G401 (cell line): Measurements from ENCODE around the gene PIGZ. TPM values are rescaled to one million over a fixed set of nuclear protein-coding genes. Genes with fewer than 3 reads are reported as not detected.
"Not testable (repeated sequence)": the region's sequence is repeated elsewhere in the genome, so short reads cannot be mapped to it uniquely, and the experiment has no call there.

ENCODE experiments used
- DNase-seq: peaks from one replicate; pipeline ENCODE4 v3.0.0-alpha.2; 2015; ENCODE audit warnings: low spot score
- in situ Hi-C: cut with HindIII; loops from 2 replicates; pipeline ENCODE4 v1.10.0; 2016; ENCODE audit warnings: low sequenced_read_pairs, mixed read lengths
- total RNA-seq: library from RNA; depleted of rRNA; stranded (reverse); fragments of >200 nt; shearing (Covaris generic); gene quantifications from 2 replicates; pipeline ENCODE4 v1.2.3, GENCODE V29; 2014

PIGZ gene
- total RNA-seq, 1 experiment from 2014 or later, result not detected

DNA sequence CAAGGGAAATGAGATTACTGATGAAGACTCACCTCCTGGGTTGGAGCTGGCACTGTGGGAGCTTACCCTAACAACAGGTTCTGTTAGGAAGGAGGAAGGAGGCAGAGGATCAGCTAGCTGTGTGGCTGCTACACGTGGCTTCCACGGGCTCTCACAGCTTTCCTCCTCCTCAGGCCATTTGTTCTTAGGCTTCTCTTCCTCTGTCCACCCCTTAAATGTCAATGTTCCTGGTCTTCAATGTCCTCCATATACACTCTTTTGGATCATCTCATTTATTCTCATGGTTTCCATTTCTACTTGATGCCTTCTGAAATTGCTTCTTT lies 5.0 kb downstream of the PIGZ start:
- in situ Hi-C loops, result no loop called here
- DNase-seq, result no peak

DNA sequence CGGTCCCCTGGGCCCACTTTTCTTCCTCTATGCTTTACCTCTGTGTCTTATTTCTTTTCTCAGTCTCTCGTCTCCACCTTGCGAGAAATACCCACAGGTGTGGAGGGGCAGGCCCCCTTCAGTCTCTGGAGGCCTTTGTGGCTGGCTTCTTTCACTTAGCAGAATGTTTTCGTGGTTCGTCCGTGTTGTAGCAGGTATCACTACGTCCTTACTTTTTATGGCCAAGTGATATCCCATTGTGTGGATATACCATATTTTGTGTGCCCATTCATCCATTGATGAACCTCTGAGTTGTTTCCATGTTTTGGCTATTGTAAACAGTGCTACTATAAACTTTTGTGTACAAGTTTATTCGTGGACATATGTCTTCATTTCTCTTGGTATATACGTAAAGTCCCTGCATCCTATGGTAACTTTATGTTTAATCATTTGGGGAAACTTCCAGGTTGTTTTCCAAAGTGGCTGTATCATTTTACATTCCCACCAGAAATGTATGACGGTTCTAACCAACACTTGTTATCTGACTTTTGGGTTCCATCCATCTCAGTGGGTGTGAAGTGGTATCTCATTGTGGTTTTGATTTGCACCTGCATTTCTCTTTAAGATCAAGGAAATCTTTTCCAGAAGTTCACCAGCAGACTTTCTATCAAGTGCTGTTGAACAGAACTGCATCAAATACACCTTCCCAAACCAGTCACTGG lies 5.6 kb downstream of the PIGZ start:
- DNase-seq, result no peak
- in situ Hi-C loops, result no loop called here

DNA sequence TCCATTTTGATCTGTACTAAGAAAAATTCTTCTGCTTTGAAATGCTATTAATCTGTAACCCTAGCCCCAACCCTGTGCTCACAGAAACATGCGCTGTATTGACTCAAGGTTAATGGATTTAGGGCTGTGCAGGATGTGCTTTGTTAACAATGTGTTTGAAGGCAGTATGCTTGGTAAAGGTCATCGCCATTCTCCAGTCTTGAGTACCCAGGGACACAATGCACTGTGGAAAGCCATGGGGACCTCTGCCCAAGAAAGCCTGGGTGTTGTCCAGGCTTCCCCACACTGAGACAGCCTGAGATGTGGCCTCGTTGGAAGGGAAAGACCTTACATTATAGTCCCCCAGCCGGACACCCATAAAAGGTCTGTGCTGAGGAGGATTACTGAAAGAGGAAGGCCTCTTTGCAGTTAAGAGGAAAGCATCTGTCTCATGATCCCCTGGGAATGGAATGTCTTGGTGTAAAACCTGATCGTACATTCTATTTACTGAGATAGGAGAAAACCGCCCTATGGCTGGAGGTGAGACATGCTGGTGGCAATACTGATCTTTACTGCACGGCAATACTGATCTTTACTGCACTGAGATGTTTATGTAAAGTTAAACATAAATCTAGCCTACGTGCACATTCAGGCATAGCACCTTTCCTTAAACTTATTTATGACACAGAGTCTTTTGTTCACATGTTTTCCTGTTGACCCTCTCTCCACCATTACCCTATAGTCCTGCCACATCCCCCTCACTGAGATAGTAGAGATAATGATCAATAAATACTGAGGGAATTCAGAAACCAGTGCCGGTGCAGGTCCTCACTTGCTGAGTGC lies 6.3 kb downstream of the PIGZ start:
- DNase-seq, result no peak
- in situ Hi-C loops, result no loop called here

DNA sequence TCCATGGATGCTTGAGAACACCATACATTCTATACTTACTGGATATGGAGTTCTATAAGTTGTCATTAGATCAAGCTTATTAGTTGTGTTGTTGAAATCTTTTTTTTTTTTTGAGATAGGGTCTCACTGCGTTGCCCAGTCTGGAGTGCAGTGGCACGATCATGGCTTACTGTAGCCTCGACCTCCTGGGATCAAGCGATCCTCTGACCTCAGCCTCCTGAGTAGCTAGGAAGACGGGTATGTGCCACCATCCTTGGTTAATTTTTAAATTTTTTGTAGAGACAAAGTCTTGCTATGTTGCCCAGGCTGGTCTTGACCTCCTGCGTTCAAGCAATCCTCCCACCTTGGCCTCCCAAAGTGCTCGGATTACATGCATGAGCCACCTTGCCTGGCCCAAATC lies 13.8 kb downstream of the PIGZ start:
- in situ Hi-C loops, result no loop called here
- DNase-seq, result no peak

DNA sequence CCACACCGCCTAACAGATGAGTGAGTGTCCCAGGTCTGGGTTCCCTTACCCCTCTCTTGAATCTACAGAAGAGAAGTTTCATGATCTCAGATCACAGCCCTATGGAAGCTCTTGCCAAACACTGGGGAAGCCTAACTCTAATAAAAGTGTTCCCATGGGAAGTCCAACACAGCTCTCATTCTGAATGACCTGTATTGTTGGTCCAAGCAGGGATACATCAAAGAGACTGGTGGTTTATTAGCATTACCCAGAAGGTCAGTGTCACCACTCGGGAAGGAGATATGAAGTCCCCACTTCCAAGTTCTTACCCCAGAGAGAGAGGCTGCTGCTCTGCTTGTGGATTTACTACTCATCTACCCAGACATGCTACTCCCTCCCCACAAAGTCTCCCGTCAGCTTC lies 17.3 kb downstream of the PIGZ start:
- in situ Hi-C loops, result no loop called here
- no peak for DNase-seq

DNA sequence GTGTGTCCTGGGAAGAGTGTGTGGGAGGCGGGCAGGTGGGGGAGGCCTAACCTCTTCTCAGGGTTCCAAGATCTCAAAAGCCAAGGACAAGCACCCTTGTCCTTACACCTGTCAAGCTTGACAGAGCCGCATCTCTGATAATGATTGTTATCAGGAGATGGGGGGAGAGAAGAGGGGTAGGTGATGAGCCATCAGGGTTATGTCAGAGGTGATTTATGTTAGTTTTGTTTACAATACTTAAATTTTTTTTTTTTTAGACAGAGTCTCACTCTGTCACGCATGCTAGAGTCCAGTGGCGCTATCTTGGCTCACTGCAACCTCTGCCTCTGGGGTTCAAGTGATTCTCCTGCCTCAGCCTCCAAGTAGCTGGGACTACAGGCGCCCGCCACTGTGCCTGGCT lies 18.9 kb downstream of the PIGZ start:
- in situ Hi-C loops, result no loop called here
- DNase-seq, result no peak

DNA sequence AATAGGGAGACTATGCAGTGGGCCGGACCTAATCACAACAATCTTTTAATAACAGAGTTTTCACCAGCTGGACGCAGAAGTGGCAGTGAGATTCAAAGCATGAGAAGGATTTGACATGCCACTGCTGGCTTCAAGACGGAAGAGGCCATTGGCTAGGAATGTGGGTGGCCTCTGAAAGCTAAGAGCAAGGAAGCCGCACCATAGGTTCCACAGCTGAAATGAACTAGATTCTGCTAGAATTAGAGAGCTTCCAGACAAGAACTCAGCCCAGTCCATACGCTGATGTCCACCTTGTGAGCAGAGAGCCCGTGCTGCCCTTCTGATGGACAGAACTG lies 19.4 kb downstream of the PIGZ start:
- in situ Hi-C loops, result no loop called here
- DNase-seq, result no peak

DNA sequence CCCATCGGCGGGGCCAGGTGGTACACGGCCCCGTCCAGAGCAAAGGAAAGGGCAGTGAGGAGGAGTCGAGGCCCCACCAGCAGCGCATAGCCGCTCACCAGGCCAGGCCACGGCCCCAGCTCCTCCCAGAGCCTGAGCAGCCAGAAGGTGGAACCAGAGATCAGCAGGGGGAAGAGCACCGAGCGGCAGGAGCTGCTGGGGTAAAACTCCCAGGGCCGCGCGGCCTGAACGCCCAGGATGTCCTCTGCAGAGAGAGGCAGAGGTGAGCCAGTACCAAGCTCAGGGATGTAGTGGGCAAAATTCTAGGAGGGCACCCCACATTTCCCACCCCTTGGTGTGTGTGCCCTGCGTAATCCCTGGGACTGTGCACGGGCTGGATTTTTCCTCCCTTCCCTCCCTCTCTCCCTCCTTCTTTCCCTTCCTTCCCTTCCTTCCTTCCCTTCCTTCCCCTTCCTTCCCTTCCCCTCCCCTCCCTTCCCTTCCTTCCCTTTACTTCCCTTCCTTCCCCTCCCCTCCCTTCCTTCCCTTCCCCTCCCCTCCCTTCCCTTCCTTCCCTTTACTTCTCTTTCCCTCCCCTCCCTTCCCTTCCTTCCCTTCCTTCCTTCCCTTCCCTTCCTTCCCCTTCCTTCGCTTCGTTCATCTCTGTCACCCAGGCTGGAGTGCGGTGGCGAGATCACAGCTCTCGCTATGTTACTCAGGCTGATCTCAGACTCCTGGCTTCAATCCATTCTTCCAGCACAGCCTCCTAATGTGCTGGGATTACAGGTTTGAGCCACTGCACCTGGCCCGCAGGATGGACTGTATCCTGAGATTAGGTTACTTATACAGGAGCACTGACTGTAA lies 20.0 kb downstream of the PIGZ start:
- in situ Hi-C loops, result no loop called here

DNA sequence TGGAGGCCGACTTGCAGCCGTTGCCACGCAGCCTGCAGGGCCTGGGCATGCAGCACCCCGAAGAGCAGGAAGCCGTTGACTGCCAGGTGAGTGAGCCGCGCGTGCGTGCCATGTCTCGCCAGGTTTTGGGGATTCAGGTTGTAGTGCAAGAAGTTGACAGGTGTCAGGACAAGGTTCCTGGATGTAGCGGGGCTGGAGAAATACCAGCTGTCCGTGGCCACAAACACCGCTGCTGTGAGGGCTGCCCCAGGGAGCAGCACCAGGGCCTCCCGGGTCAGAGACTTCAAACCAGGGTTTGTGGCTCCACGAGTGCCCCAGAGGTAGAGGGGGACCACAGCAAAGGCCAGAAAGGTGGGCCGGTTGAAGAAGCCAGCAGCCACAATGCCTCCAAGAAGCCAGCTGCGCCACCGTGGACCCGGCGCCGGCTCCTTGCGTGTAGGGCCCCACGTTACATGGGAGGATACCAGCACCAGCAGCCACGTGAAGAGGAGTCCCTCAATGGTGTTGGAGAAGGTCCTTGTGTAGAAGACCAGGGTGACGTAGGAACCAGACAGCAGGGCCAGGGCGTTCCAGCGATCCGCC lies 20.7 kb downstream of the PIGZ start:
- in situ Hi-C loops, result no loop called here
- no peak for DNase-seq

More for the DNA sequence above, 20.0 kb downstream of the PIGZ start:
- peak; percentile 57 for DNase-seq

DNA sequence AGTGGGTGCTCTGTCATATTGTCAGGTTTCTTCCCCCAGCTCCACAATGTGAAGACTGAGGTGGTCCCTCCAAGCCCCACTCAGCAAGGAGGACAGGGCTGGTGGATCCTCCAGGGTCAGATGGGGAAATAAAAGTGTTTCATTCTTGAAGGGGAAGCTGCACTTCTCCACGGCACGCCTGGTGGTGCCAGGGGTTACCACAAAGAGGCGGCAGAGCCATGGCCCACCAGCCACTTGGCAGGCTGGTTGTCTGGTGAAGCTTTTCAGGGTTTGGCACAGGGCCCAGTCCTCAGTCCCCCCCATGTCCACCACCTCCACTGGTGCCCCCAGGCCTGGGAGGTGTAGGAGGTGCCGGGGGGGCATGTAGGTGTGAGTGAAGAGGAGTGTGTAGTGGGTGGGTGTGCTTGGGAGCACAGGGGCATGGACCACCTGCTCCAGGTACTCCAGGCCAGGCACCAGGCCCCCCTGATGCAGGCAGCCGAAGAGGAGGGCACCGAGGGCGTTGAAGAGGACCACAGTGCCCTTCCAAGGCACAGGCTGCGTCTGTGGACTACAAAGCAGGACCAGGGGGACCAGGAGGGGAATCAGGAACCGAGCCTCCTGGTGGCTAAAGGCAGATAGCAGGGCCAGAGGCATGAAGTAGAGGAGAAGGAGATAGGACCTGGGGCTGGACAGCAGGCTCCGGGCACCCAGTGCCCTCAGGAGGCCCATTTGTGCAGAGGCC lies 21.3 kb downstream of the PIGZ start:
- in situ Hi-C loops, result no loop called here
- no peak for DNase-seq

DNA sequence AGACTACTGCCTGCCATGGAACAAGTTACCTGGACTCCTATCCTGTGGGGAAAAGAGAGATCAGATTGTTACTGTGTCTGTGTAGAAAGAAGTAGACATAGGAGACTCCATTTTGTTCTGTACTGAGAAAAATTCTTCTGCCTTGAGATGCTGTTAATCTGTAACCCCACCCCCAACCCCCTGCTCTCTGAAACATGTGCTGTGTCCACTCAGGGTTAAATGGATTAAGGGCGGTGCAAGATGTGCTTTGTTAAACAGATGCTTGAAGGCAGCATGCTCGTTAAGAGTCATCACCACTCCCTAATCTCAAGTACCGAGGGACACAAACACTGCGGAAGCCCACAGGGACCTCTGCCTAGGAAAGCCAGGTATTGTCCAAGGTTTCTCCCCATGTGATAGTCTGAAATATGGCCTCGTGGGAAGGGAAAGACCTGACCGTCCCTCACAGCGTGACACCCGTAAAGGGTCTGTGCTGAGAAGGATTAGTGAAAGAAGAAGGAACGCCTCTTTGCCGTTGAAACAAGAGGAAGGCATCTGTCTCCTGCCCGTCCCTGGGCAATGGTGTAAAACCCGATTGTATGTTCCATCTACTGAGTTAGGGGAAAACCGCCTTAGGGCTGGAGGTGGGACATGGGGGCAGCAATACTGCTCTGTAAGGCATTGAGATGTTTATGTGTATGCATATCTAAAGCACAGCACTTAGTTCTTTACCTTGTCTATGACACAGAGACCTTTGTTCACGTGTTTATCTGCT lies 24.4 kb downstream of the PIGZ start:
- in situ Hi-C loops, DNase-seq: not testable (repeated sequence)

DNA sequence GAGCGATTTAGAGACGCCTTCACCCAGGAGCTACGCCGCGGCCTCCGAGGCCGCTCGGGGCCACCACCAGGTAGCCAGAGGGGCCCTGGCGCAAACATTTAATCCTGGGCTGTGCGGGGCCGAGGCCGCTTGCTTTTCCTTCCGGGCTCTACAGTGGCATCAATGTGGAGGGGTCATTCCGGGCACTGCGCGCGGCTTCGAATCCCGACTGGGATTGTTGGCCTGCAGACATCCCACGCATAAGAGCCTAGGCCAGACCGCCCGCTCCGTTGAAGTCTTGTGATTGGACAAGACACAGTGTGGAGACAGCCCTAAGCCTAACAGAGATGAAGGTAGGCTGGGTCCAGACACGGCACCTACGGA lies 25.7 kb downstream of the PIGZ start:
- DNase-seq, result peak; percentile 18
- in situ Hi-C loops, result no loop called here

DNA sequence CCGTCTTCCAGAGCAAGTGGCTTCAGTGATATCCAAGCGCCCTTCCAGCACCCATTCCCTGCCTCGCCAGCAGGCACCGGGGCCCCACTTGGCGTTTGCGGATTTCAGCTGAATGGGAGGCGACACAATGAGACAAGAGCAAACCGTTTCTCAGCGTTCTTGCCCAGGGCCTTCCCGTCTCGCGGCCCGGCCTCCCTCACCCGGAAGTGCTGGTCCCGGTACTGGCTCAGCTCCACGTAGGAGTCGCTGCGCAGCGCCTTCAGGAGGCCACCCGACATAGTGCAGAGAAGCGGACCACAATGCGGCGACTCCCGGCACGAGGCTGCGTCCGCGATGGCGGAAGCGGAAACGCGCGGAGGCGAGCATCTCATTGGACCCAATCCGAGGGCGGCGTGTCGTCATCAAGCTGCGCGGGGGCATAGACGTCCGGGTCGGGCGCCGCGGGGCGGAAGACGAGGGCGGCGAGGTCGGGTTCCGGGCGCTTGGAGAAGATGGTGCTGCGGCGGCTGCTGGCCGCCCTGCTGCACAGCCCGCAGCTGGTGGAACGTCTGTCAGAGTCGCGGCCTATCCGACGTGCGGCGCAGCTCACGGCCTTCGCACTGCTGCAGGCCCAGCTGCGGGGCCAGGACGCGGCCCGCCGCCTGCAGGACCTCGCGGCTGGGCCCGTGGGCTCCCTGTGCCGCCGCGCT lies 26.3 kb downstream of the PIGZ start, which contains the start of gene NCBP2:
Gene NCBP2 (minus strand): TSS at position 303 of the 689 bp plus-strand sequence. CDS start 25 bp downstream, at position 278.
- in situ Hi-C loops, result no loop called here
- DNase-seq, result peak; percentile 93

DNA sequence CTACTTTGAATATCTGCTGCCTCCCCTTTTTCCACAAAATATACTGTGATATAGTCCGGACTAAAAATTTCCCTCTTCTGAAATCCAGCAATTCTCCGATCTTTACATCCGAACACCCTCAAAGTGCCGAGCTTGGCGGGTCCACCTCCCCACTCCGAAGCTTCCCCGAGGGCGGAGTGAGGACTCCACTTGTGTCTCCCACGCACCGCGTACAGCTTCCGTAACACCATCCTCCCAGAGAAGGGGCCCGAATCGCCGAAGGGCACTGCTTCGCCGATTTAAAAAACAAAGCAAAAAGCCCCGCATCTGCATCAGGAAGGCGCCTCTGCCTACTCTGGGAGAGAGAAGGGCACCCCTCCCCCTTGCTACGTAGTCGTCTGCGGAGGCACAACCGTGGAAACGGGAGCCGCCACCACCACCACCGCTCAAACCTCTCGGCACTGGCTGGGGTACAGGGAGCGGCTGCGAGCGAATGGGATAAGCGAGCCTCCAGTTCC lies 26.9 kb downstream of the PIGZ start:
- DNase-seq, result no peak
- in situ Hi-C loops, result no loop called here

DNA sequence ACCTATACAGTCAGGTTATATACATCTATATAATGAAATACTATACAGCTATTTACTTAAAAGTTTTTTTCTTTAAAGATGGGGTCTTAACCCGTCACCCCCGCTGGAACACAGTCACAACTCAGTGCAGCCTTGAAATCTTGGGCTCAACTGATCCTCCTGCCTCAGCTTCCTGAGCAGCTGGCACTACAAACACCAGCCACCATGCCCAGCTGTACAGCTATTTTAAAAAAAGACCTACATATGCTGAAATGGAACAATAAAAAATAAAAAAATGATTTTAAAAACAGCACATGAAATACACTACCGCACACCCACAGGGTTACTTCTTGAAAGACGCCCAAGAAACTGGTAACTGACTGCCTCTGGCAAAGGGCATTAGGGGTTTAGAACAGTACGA lies 30.1 kb downstream of the PIGZ start:
- in situ Hi-C loops, result no loop called here
- DNase-seq, result no peak

DNA sequence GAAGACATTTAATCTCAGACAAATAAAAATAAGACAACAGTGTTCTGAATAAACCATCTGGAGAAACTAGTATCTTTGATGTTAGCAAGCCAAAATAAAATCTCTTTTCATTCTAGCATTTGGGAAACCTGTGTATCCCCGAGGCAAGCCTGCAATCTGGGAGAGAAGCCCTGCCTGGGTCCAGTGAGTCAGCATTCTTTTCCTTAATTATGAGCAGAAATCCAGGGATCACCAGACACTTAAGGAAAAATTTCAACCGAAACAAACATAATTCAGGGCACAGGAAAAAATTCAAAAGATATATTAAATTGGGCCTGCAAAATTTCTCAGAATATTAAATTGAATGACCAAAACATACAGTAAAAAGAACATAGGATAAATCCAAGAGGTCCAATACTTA lies 30.5 kb downstream of the PIGZ start:
- in situ Hi-C loops, result no loop called here
- DNase-seq, result no peak

DNA sequence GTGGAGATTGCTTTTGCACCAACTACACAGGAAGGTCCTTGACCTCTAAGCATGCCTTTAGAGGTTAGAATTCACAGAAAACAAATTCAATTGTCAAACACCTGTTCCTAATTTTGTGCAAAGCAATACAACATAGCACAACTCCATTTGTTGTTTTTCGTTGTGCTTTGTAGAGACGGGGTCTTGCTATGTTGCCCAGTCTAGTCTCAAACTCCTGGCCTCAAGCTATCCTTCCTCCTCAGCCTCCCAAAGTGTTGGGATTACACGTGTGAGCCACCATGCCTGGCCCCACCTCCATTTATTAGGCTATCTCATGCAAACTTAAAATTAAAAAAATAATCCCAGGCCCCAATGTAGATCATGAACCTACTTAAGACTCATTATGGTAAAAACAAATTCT lies 32.3 kb downstream of the PIGZ start:
- DNase-seq, result no peak
- in situ Hi-C loops, result no loop called here

DNA sequence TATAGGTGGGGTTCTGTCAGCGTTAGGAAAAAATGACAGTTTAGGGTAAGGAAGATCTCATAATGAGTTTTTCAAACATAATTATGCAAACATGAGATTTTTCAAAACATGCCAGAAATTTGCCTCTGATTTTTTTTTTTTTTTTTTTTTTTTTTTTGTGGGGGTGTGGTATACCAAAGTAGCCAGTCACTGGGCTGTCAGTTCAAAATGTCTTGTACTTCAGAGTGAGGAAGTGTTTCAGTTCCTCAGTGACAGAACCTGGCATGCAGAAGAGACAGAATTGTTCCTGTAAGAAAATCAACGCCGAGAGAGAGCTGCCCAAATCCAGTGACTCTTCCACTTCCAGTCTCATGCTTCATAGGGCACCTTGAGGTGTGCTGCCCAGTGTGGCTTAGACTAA lies 36.0 kb downstream of the PIGZ start:
- no peak for DNase-seq
- in situ Hi-C loops, result no loop called here
